ENCODE results near the gene KLF17. TPM values are rescaled to one million over a fixed set of nuclear protein-coding genes. Genes with fewer than 3 reads are reported as not detected.

Gene KLF17
- total and polyA plus RNA-seq, 2 experiments from 2014 or later = not detected

GRCh38 chr1:44131411-44131810, 12.8 kb downstream of the KLF17 start:
- no peaks in the 10 kb centered on the region for H3K36me3 ChIP-seq (ENCODE audit: insufficient read depth)
- H3K79me2 ChIP-seq (replicated peaks; ENCODE audit: insufficient read depth) = no peaks in the 10 kb centered on the region
- no peak overlapping the region for H3K4me3 Mint-ChIP-seq
- no peak overlapping the region for H3K27ac Mint-ChIP-seq
- no peaks in the 10 kb centered on the region for H3K4me1 Mint-ChIP-seq
- H3K36me3 Mint-ChIP-seq (ENCODE audit: low read depth) = no peaks in the 10 kb centered on the region
- no peaks in the 10 kb centered on the region; the same call in 1 of the 2 replicates for H3K9me2 ChIP-seq (ENCODE audit: insufficient read depth)
- peaks cover 1% of the 10 kb centered on the region for H3K27me3 Mint-ChIP-seq (ENCODE audit: insufficient read depth, low read depth, poor library complexity)
- TF ChIP-seq ZNF462 (CRISPR knock-in tag; IDR thresholded peaks at IDR 0.05) (no peak), ZNF331 (CRISPR knock-in tag; IDR thresholded peaks at IDR 0.05; ENCODE audit: low read depth) (no peak), ZNF114 (CRISPR knock-in tag; IDR thresholded peaks at IDR 0.05) (no peak), CTCF (conservative IDR thresholded peaks at IDR 0.05; ENCODE audit: low read depth in 2 of 2) (no peak), ETS1 (IDR thresholded peaks at IDR 0.05) (no peak), JUNB (IDR thresholded peaks at IDR 0.05; ENCODE audit: unreplicated experiment) (no peak), REST (IDR thresholded peaks at IDR 0.05; ENCODE audit: unreplicated experiment) (no peak), CREB1 (CRISPR knock-in tag; IDR thresholded peaks at IDR 0.05; ENCODE audit: low read depth) (no peak), STAT1 (IDR thresholded peaks at IDR 0.05; ENCODE audit: unreplicated experiment) (no peak), NANOG (IDR thresholded peaks at IDR 0.05; ENCODE audit: borderline replicate concordance) (no peak), POLR2AphosphoS5 (IDR thresholded peaks at IDR 0.05; ENCODE audit: low read depth) (no peak), EZH2phosphoT487 (IDR thresholded peaks at IDR 0.05; ENCODE audit: unreplicated experiment) (no peak), EZH2 (IDR thresholded peaks at IDR 0.05; ENCODE audit: low read depth, unreplicated experiment) (no peak)
- no peaks in the 10 kb centered on the region for H4K20me1 ChIP-seq (replicated peaks; ENCODE audit: insufficient read depth)
- no peaks in the 10 kb centered on the region for H3K27me3 ChIP-seq (ENCODE audit: insufficient read depth)
- DNase-seq (ENCODE audit: low spot score) (no peak), ATAC-seq (no peak)
- no peak overlapping the region for H3K4me2 ChIP-seq
- no peak overlapping the region for H2AFZ ChIP-seq
- no peak overlapping the region for H3K27ac ChIP-seq (ENCODE audit: low read depth)
- H3K4me3 ChIP-seq = no peak overlapping the region
- no peaks in the 10 kb centered on the region for H3F3A ChIP-seq (replicated peaks; ENCODE audit: low read depth)
- no peaks in the 10 kb centered on the region for H3K4me1 ChIP-seq (ENCODE audit: insufficient read depth)
- no peaks in the 10 kb centered on the region for H3K9me3 Mint-ChIP-seq

Data from GM23338 (cell line).